Kidney epithelial cell (primary cell): ENCODE results near the gene ANKUB1. TPM values are rescaled to one million over a fixed set of nuclear protein-coding genes. Genes with fewer than 3 reads are reported as not detected.

Source experiments
- DNase-seq: peaks from one replicate; pipeline ENCODE4 v3.0.0-alpha.2; 2010; ENCODE audit warnings: low read depth
- H3K27me3 ChIP-seq: 2 replicates; pipeline ENCODE4 v1.6.0; 2011; ENCODE audit warnings: low read length; ENCODE audit not compliant: control insufficient read depth, insufficient read depth
- H3K36me3 ChIP-seq: 2 replicates; pipeline ENCODE4 v1.5.1; 2011; ENCODE audit warnings: low read length; ENCODE audit not compliant: control insufficient read depth, insufficient read depth
- H3K4me3 ChIP-seq: 2 replicates; pipeline ENCODE4 v1.5.1; 2011; ENCODE audit warnings: low read depth, mild to moderate bottlenecking, control low read depth, low read length
- CTCF ChIP-seq: IDR thresholded peaks from 2 replicates; pipeline ENCODE4 v1.5.1; 2011; ENCODE audit warnings: mild to moderate bottlenecking, moderate library complexity, low read length, control low read depth, inconsistent platforms; ENCODE audit not compliant: insufficient read depth, poor library complexity, severe bottlenecking
- total RNA-seq: library from RNA; depleted of rRNA; stranded (reverse); fragments of >200 nt; gene quantifications from 2 replicates; pipeline ENCODE4 v1.2.3, GENCODE V29; 2015

The ANKUB1 gene
- total RNA-seq, 1 donor from 2014 or later = not detected

GRCh38 chr3:149720918-149721317, 71.4 kb downstream of the ANKUB1 start:
- DNase-seq = no peak
- H3K36me3 ChIP-seq = no peaks in the 10 kb centered on the region
- no peak for TF ChIP-seq CTCF
- H3K27me3 ChIP-seq = no peaks in the 10 kb centered on the region
- no peak overlapping the region for H3K4me3 ChIP-seq

- peak; percentile 65 for TF ChIP-seq CTCF
- no peaks in the 10 kb centered on the region for H3K36me3 ChIP-seq
- H3K4me3 ChIP-seq = no peak overlapping the region
- no peaks in the 10 kb centered on the region for H3K27me3 ChIP-seq
- peak; percentile 34 for DNase-seq
These were observed 74.8 kb downstream of the ANKUB1 start for GRCh38 chr3:149717391-149718056.

GRCh38 chr3:149716984-149717383, 75.4 kb downstream of the ANKUB1 start:
- TF ChIP-seq CTCF = no peak
- no peak overlapping the region for H3K4me3 ChIP-seq

GRCh38 chr3:149715247-149715646, 77.1 kb downstream of the ANKUB1 start:
- Histone ChIP-seq H3K4me3 (no peak overlapping the region), H3K27me3 (no peaks in the 10 kb centered on the region), H3K36me3 (no peaks in the 10 kb centered on the region)
- no peak for DNase-seq
- no peak for TF ChIP-seq CTCF

More at GRCh38 chr3:149716984-149717383, 75.4 kb downstream of the ANKUB1 start:
- Histone ChIP-seq H3K36me3 (no peaks in the 10 kb centered on the region), H3K27me3 (no peaks in the 10 kb centered on the region)
- DNase-seq = no peak

- no peak for TF ChIP-seq CTCF
- DNase-seq = no peak
- H3K36me3 ChIP-seq = no peaks in the 10 kb centered on the region
- no peak overlapping the region for H3K4me3 ChIP-seq
- no peaks in the 10 kb centered on the region for H3K27me3 ChIP-seq
These were observed 78.4 kb downstream of the ANKUB1 start for GRCh38 chr3:149713730-149714654.

Other genes with a start within 250 kb of the ANKUB1 start
- 42.1 and 50.4 TPM in 2 replicates for gene WWTR1, start 134.5 kb downstream of the ANKUB1 start, total RNA-seq
- 31.9 and 44.4 TPM in 2 replicates for gene COMMD2, start 40.1 kb downstream of the ANKUB1 start, total RNA-seq
- gene RNF13, start 20.7 kb upstream of the ANKUB1 start, total RNA-seq = 34.6 and 43.4 TPM in 2 replicates
- gene PFN2, start 178.3 kb upstream of the ANKUB1 start, total RNA-seq = 97.1 and 98.0 TPM in 2 replicates